HFFc6 (cell line): Measurements from ENCODE around the gene NNT. TPM values are rescaled to one million over a fixed set of nuclear protein-coding genes. Genes with fewer than 3 reads are reported as not detected.

ENCODE experiments used
- DNase-seq: peaks from one replicate; pipeline ENCODE4 v3.0.0-alpha.2; 2018
- H3K27ac Mint-ChIP-seq: 2 replicates; pipeline ENCODE4 v1.8.0; 2020; ENCODE audit warnings: mild to moderate bottlenecking, mixed read lengths
- H3K27me3 Mint-ChIP-seq: 2 replicates; pipeline ENCODE4 v1.8.0; 2021; ENCODE audit warnings: mild to moderate bottlenecking, moderate library complexity, mixed read lengths; ENCODE audit not compliant: insufficient read depth
- H3K36me3 Mint-ChIP-seq: 2 replicates; pipeline ENCODE4 v1.8.0; 2021; ENCODE audit warnings: low read depth, mixed read lengths
- H3K4me1 Mint-ChIP-seq: 2 replicates; pipeline ENCODE4 v1.8.0; 2020; ENCODE audit warnings: low read depth, mixed read lengths
- H3K4me3 Mint-ChIP-seq: 2 replicates; pipeline ENCODE4 v1.8.0; 2020; ENCODE audit warnings: mild to moderate bottlenecking, moderate library complexity, mixed read lengths
- H3K9me3 Mint-ChIP-seq: 2 replicates; pipeline ENCODE4 v1.8.0; 2020; ENCODE audit warnings: mild to moderate bottlenecking, mixed read lengths
- CTCF ChIP-seq: fragments of 200-600 bp; sonication (generic); IDR thresholded peaks from 2 replicates; pipeline ENCODE4 v1.5.0; 2021; ENCODE audit warnings: antibody characterized with exemption, mild to moderate bottlenecking
- total RNA-seq, 6 experiments: library from RNA; stranded (reverse); fragmentation: NEBNext Ultra II Directional; extraction: Animal tissue kit (Norgen Biotek cat#: 25700); gene quantifications; 2 replicates in 1 of 6; 3 replicates in 5 of 6; pipeline ENCODE4 v1.2.3, GENCODE V29; 2021

The NNT gene
- total RNA-seq, 6 experiments from 2014 or later, result 52.9 to 64.0 (median 59.6) TPM

- H3K27ac Mint-ChIP-seq, result peak within 1 kb of the TSS; percentile 90
- H3K4me3 Mint-ChIP-seq, result peak within 1 kb of the TSS; percentile 88
- no peaks in the 10 kb centered on the region for H3K27me3 Mint-ChIP-seq
- DNase-seq, result peak; percentile 83
- peaks cover 7% of the 10 kb centered on the region; the same call in 1 of the 2 replicates for H3K36me3 Mint-ChIP-seq
- peak; percentile 76 for TF ChIP-seq CTCF
- peaks cover 25% of the 10 kb centered on the region for H3K4me1 Mint-ChIP-seq
- no peaks in the 10 kb centered on the region for H3K9me3 Mint-ChIP-seq
These were observed 46.0 kb upstream of the NNT start, which contains the start of gene PAIP1 for GRCh38 chr5:43556857-43557542. Gene PAIP1 (minus strand): TSS chr5:43557077. CDS start chr5:43556846, 231 bp downstream.

- Mint-ChIP-seq H3K27me3 (no peaks in the 10 kb centered on the region; the same call in 1 of the 2 replicates), H3K4me3 (0 out of 2 replicates have a peak overlapping the region, but pooled peaks have one; percentile 7), H3K4me1 (peaks cover 25% of the 10 kb centered on the region), H3K27ac (peak overlapping the region; percentile 61), H3K9me3 (no peaks in the 10 kb centered on the region), H3K36me3 (peaks cover 4% of the 10 kb centered on the region; the same call in 1 of the 2 replicates)
- DNase-seq, result peak; percentile 74
- TF ChIP-seq CTCF, result no peak
These were observed 42.9 kb upstream of the NNT start for GRCh38 chr5:43560128-43560527.

GRCh38 chr5:43561356-43561755, 41.6 kb upstream of the NNT start:
- Mint-ChIP-seq H3K27ac (no peak overlapping the region), H3K9me3 (no peaks in the 10 kb centered on the region), H3K27me3 (no peaks in the 10 kb centered on the region; the same call in 1 of the 2 replicates), H3K4me3 (no peak overlapping the region), H3K4me1 (peaks cover 25% of the 10 kb centered on the region), H3K36me3 (no peaks in the 10 kb centered on the region)
- no peak for TF ChIP-seq CTCF
- DNase-seq, result no peak

GRCh38 chr5:43563321-43563720, 39.7 kb upstream of the NNT start:
- H3K4me3 Mint-ChIP-seq, result no peak overlapping the region
- DNase-seq, result no peak
- no peaks in the 10 kb centered on the region for H3K36me3 Mint-ChIP-seq
- no peak for TF ChIP-seq CTCF
- no peaks in the 10 kb centered on the region; the same call in 1 of the 2 replicates for H3K27me3 Mint-ChIP-seq
- peaks cover 19% of the 10 kb centered on the region for H3K4me1 Mint-ChIP-seq
- no peaks in the 10 kb centered on the region for H3K9me3 Mint-ChIP-seq
- no peak overlapping the region for H3K27ac Mint-ChIP-seq

GRCh38 chr5:43564289-43564850, 38.6 kb upstream of the NNT start:
- no peaks in the 10 kb centered on the region; the same call in 1 of the 2 replicates for H3K27me3 Mint-ChIP-seq
- H3K4me3 Mint-ChIP-seq, result no peak overlapping the region
- H3K27ac Mint-ChIP-seq, result no peak overlapping the region
- H3K4me1 Mint-ChIP-seq, result peaks cover 15% of the 10 kb centered on the region
- H3K36me3 Mint-ChIP-seq, result no peaks in the 10 kb centered on the region
- no peaks in the 10 kb centered on the region for H3K9me3 Mint-ChIP-seq
- TF ChIP-seq CTCF, result no peak
- no peak for DNase-seq
